Stimulated activated CD8-positive, alpha-beta memory T cell treated with anti-CD3 and anti-CD28 coated beads, Interleukin-4, amount 100 ng/mL, for 4 hours (primary cell): ENCODE measurements around the gene ASTN2.

Experiments used
- DNase-seq, 2 donors: peaks; one replicate each; pipeline ENCODE4 v3.0.0-alpha.2; 2020; ENCODE audit warnings: low read depth in 2 of 2, low spot score in 1 of 2

ASTN2 gene

GRCh38 chr9:117250610-117251215 is 164.1 kb downstream of the ASTN2 start:
- DNase-seq, result no peak

- no peak for DNase-seq
Measured at GRCh38 chr9:117249799-117250198, 165.1 kb downstream of the ASTN2 start.

GRCh38 chr9:117247266-117247665 is 167.6 kb downstream of the ASTN2 start:
- DNase-seq, result no peak

GRCh38 chr9:117245175-117245829 is 169.6 kb downstream of the ASTN2 start:
- DNase-seq, result no peak

GRCh38 chr9:117242082-117242481 is 172.8 kb downstream of the ASTN2 start:
- DNase-seq, result no peak

- no peak for DNase-seq
Measured at GRCh38 chr9:117239428-117239827, 175.4 kb downstream of the ASTN2 start.

GRCh38 chr9:117234103-117234502 is 180.8 kb downstream of the ASTN2 start:
- DNase-seq, result no peak

GRCh38 chr9:117233016-117233415 is 181.8 kb downstream of the ASTN2 start:
- DNase-seq, result no peak

GRCh38 chr9:117232281-117232680 is 182.6 kb downstream of the ASTN2 start:
- DNase-seq, result no peak

- DNase-seq, result no peak
Measured at GRCh38 chr9:117231012-117231411, 183.8 kb downstream of the ASTN2 start.

- no peak for DNase-seq
Measured at GRCh38 chr9:117224695-117225094, 190.2 kb downstream of the ASTN2 start.

- DNase-seq, result no peak
Measured at GRCh38 chr9:117218951-117219350, 195.9 kb downstream of the ASTN2 start.

GRCh38 chr9:117214416-117214815 is 200.4 kb downstream of the ASTN2 start:
- no peak for DNase-seq

GRCh38 chr9:117211280-117211679 is 203.6 kb downstream of the ASTN2 start:
- no peak for DNase-seq

GRCh38 chr9:117205806-117206205 is 209.1 kb downstream of the ASTN2 start:
- DNase-seq, result no peak

GRCh38 chr9:117204971-117205370 is 209.9 kb downstream of the ASTN2 start:
- no peak for DNase-seq

- DNase-seq, result no peak
Measured at GRCh38 chr9:117191504-117192261, 223.2 kb downstream of the ASTN2 start.

GRCh38 chr9:117189121-117189520 is 225.7 kb downstream of the ASTN2 start:
- DNase-seq, result no peak

GRCh38 chr9:117188394-117188793 is 226.5 kb downstream of the ASTN2 start:
- no peak for DNase-seq

GRCh38 chr9:117187498-117187897 is 227.4 kb downstream of the ASTN2 start:
- no peak for DNase-seq

- DNase-seq, result no peak
Measured at GRCh38 chr9:117184173-117184572, 230.7 kb downstream of the ASTN2 start.

GRCh38 chr9:117182046-117182445 is 232.8 kb downstream of the ASTN2 start:
- DNase-seq, result no peak
